Spleen (tissue), 7 donors: Measurements from ENCODE around the gene TOR1B.
A peak's percentile ranks its signal among the peaks of the same experiment; 100 is the strongest.

Source experiments
- CTCF ChIP-seq, 11 experiments: fragments of 200-600 bp in 7 of 11; fragments of 450-650 bp in 4 of 11; sonication (generic) in 4 of 11; IDR thresholded peaks in 8 of 11; conservative IDR thresholded peaks in 3 of 11; 1 replicate in 7 of 11; 2 replicates in 4 of 11; pipeline versions ENCODE4 v1.4.0 to v1.8.0; 2016 to 2021; ENCODE audit warnings: antibody characterized with exemption in 11 of 11, inconsistent platforms in 4 of 11, mild to moderate bottlenecking in 1 of 11
- POLR2AphosphoS5 ChIP-seq, 3 donors: sonication (generic); formaldehyde crosslinking; IDR thresholded peaks; one replicate each; pipeline ENCODE4 v1.5.1; 2017; ENCODE audit warnings: antibody characterized with exemption in 3 of 3
- donor health status: DM: no; HTN: no; CAD: no; lungs with moderate emphysema.
- donor health status: DM: no; HTN: no; CAD: no.
- donor health status: DM: no; HTN: no; CAD: no.

DNA sequence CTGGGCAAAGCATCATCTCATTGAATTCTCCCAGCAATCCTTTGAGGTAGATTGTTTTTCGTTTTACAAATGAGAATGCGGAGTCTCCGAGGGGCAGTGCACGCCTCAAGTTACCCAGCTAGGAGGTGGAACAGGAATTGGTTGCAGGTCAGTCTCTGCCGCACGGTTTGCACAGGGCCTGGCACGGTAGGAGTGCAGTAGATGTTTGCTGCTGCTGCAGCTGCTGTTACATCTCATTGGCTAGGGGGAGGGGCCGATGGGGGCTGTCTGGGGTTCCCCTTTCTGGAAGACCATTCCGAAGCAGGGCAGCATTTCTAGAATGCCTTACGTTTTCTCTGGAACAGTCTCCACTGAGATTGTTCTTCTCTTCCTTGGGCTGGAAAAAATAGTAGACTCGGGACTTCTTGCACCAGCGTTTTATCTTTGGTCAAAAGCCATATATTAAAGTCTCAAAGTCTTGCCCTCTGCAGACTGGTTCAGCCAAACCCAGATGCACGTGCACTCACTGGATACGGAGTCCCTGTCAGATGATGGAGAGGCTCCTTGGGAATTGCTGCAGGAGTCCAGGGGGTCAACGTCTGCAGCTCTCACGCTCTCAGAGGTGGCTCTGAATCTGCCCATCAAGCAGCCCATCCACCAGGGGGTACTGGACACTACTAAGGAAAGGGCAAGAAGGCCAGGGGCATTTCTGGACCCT, 33.5 kb downstream of the TOR1B start:
- TF ChIP-seq CTCF (IDR thresholded peaks at IDR 0.05 in 8 of 11, conservative IDR thresholded peaks at IDR 0.05 in 3 of 11) (no peak), POLR2AphosphoS5 (IDR thresholded peaks at IDR 0.05) (peak in 1 of 3 donors; percentile 62)
